HCT116 (cell line): Measurements from ENCODE around the gene LY6G6F.

Experiments
- CTCF ChIP-seq, 3 experiments: fragments of 200-600 bp in 1 of 3; sonication (generic) in 1 of 3; IDR thresholded peaks in 2 of 3; conservative IDR thresholded peaks in 1 of 3; 2 replicates each; pipeline ENCODE4 v1.5.1; 2012 to 2017; ENCODE audit warnings: low read depth in 2 of 3, low read length in 2 of 3, antibody characterized with exemption in 1 of 3, borderline replicate concordance in 1 of 3, control low read depth in 1 of 3, mild to moderate bottlenecking in 1 of 3, mixed read lengths in 1 of 3, mixed run types in 1 of 3, moderate library complexity in 1 of 3; ENCODE audit not compliant: insufficient read depth in 1 of 3
- ELF1 ChIP-seq: IDR thresholded peaks from 2 replicates; pipeline ENCODE4 v1.6.1; 2012; ENCODE audit warnings: low read depth, borderline replicate concordance
- EZH2phosphoT487 ChIP-seq: fragments of 200-600 bp; IDR thresholded peaks from 2 replicates; pipeline ENCODE4 v1.6.1; 2018; ENCODE audit warnings: antibody characterized with exemption, borderline replicate concordance
- POLR2AphosphoS5 ChIP-seq: IDR thresholded peaks from 2 replicates; pipeline ENCODE4 v1.6.1; 2011; ENCODE audit warnings: mild to moderate bottlenecking, low read depth, low read length, moderate library complexity
- TF ChIP-seq, protein P1 (sequence below): IDR thresholded peaks from 2 replicates; pipeline ENCODE4 v1.6.1; 2012

GRCh38 chr6:31719001-31719400 is 12.3 kb downstream of the LY6G6F start:
- TF ChIP-seq, protein P1, sequence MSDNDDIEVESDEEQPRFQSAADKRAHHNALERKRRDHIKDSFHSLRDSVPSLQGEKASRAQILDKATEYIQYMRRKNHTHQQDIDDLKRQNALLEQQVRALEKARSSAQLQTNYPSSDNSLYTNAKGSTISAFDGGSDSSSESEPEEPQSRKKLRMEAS: no peak
- TF ChIP-seq ELF1 (no peak), CTCF (IDR thresholded peaks at IDR 0.05 in 2 of 3, conservative IDR thresholded peaks at IDR 0.05 in 1 of 3; ENCODE audit: borderline replicate concordance in 1 of 3, insufficient read depth in 1 of 3, low read depth in 2 of 3, low read length in 2 of 3) (no peak), EZH2phosphoT487 (no peak), POLR2AphosphoS5 (no peak)
